Esophagus muscularis mucosa (tissue), 4 donors: ENCODE measurements around the gene ANXA7. TPM values are rescaled to one million over a fixed set of nuclear protein-coding genes. Genes with fewer than 3 reads are reported as not detected.

Experiments
- DNase-seq: peaks from one replicate; pipeline ENCODE4 v3.0.0-alpha.2; 2017; ENCODE audit errors: extremely low spot score
- H3K27ac ChIP-seq, 4 donors: fragments of 200-600 bp; sonication (generic); replicated peaks in 1 of 4; 1 replicate in 3 of 4; 2 replicates in 1 of 4; pipeline ENCODE4 v1.5.1; 2016 to 2019; ENCODE audit warnings: mild to moderate bottlenecking in 1 of 4
- H3K27me3 ChIP-seq, 4 donors: fragments of 200-600 bp; sonication (generic); one replicate each; pipeline versions ENCODE4 v1.5.1 to v1.6.0; 2016 to 2019
- H3K36me3 ChIP-seq, 4 donors: fragments of 200-600 bp; sonication (generic); one replicate each; pipeline ENCODE4 v1.5.1; 2016 to 2019
- H3K4me1 ChIP-seq, 4 donors: fragments of 200-600 bp; sonication (generic); one replicate each; pipeline ENCODE4 v1.5.1; 2016 to 2019
- H3K4me3 ChIP-seq, 4 donors: fragments of 200-600 bp; sonication (generic); 1 replicate in 2 of 4; 2 replicates in 2 of 4; pipeline ENCODE4 v1.5.1; 2016 to 2019; ENCODE audit warnings: mild to moderate bottlenecking in 4 of 4, moderate library complexity in 1 of 4
- H3K9me3 ChIP-seq, 4 donors: fragments of 200-600 bp; sonication (generic); 1 replicate in 3 of 4; 2 replicates in 1 of 4; pipeline ENCODE4 v1.5.1; 2016 to 2019
- EP300 ChIP-seq: sonication (generic); formaldehyde crosslinking; IDR thresholded peaks from one replicate; pipeline ENCODE4 v1.6.1; 2017; ENCODE audit warnings: antibody characterized with exemption
- POLR2A ChIP-seq: fragments of 450-650 bp; IDR thresholded peaks from one replicate; pipeline ENCODE4 v1.6.1; 2017; ENCODE audit warnings: antibody characterized with exemption, moderate library complexity, mild to moderate bottlenecking, low read depth
- POLR2AphosphoS5 ChIP-seq, 2 donors: sonication (generic); formaldehyde crosslinking; IDR thresholded peaks; one replicate each; pipeline ENCODE4 v1.6.1; 2017; ENCODE audit warnings: antibody characterized with exemption in 2 of 2
- WGBS: methylation state at CpG from one replicate; pipeline ENCODE4 v1.1.5; 2018; 5-methylcytosine and 5-hydroxymethylcytosine counted together
- intact Hi-C: fragments of 100-400 bp; cut with DNase I; formaldehyde crosslinking; loops from one replicate; pipeline ENCODE4 v1.15.1; 2023
- total RNA-seq, 4 donors: library from RNA; depleted of rRNA; stranded (reverse); fragments of >200 nt; gene quantifications; one replicate each; pipeline versions ENCODE4 v1.1.0 to v1.2.1, GENCODE V29; 2016
- TF ChIP-seq, protein P1 (sequence below), 3 experiments: fragments of 200-600 bp in 2 of 3; fragments of 450-650 bp in 1 of 3; sonication (generic) in 2 of 3; IDR thresholded peaks; one replicate each; pipeline ENCODE4 v1.5.1; 2017 to 2019; ENCODE audit warnings: antibody characterized with exemption in 3 of 3, mild to moderate bottlenecking in 2 of 3, moderate library complexity in 1 of 3

Gene ANXA7
- total RNA-seq, 4 donors from 2014 or later, result 105 to 135 (median 128) TPM

- Histone ChIP-seq H3K4me3 (no peak overlapping the region), H3K27ac (no peak overlapping the region), H3K9me3 (no peaks in the 10 kb centered on the region), H3K36me3 (peaks cover 41 to 97% (median 87%) of the 10 kb centered on the region in 4 donors), H3K4me1 (no peaks in the 10 kb centered on the region), H3K27me3 (no peaks in the 10 kb centered on the region)
- intact Hi-C loops, result no loop called here
- WGBS, result 79% methylated on average over 3 of the region's 3 CpGs
- TF ChIP-seq, protein P1, sequence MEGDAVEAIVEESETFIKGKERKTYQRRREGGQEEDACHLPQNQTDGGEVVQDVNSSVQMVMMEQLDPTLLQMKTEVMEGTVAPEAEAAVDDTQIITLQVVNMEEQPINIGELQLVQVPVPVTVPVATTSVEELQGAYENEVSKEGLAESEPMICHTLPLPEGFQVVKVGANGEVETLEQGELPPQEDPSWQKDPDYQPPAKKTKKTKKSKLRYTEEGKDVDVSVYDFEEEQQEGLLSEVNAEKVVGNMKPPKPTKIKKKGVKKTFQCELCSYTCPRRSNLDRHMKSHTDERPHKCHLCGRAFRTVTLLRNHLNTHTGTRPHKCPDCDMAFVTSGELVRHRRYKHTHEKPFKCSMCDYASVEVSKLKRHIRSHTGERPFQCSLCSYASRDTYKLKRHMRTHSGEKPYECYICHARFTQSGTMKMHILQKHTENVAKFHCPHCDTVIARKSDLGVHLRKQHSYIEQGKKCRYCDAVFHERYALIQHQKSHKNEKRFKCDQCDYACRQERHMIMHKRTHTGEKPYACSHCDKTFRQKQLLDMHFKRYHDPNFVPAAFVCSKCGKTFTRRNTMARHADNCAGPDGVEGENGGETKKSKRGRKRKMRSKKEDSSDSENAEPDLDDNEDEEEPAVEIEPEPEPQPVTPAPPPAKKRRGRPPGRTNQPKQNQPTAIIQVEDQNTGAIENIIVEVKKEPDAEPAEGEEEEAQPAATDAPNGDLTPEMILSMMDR (IDR thresholded peaks at IDR 0.05), result no peak
- TF ChIP-seq POLR2A (no peak), POLR2AphosphoS5 (IDR thresholded peaks at IDR 0.05) (no peak), EP300 (no peak)
- no peak for DNase-seq
Observed at GRCh38 chr10:73376679-73377078, 37.2 kb downstream of the ANXA7 start.

- H3K4me1 ChIP-seq, result no peaks in the 10 kb centered on the region
- no peaks in the 10 kb centered on the region for H3K27me3 ChIP-seq
- no peak overlapping the region for H3K27ac ChIP-seq
- H3K4me3 ChIP-seq, result no peak overlapping the region
- intact Hi-C loops, result no loop called here
- H3K36me3 ChIP-seq, result peaks cover 13 to 91% (median 49%) of the 10 kb centered on the region in 4 donors
- no peaks in the 10 kb centered on the region for H3K9me3 ChIP-seq
- WGBS, result 100% methylated on average over 4 of the region's 4 CpGs
- no peak for DNase-seq
- TF ChIP-seq, protein P1 (IDR thresholded peaks at IDR 0.05), result no peak
- no peak for TF ChIP-seq POLR2AphosphoS5 (IDR thresholded peaks at IDR 0.05)
- TF ChIP-seq EP300, result no peak
- TF ChIP-seq POLR2A, result no peak
Observed at GRCh38 chr10:73368238-73368637, 45.6 kb downstream of the ANXA7 start.

DNA sequence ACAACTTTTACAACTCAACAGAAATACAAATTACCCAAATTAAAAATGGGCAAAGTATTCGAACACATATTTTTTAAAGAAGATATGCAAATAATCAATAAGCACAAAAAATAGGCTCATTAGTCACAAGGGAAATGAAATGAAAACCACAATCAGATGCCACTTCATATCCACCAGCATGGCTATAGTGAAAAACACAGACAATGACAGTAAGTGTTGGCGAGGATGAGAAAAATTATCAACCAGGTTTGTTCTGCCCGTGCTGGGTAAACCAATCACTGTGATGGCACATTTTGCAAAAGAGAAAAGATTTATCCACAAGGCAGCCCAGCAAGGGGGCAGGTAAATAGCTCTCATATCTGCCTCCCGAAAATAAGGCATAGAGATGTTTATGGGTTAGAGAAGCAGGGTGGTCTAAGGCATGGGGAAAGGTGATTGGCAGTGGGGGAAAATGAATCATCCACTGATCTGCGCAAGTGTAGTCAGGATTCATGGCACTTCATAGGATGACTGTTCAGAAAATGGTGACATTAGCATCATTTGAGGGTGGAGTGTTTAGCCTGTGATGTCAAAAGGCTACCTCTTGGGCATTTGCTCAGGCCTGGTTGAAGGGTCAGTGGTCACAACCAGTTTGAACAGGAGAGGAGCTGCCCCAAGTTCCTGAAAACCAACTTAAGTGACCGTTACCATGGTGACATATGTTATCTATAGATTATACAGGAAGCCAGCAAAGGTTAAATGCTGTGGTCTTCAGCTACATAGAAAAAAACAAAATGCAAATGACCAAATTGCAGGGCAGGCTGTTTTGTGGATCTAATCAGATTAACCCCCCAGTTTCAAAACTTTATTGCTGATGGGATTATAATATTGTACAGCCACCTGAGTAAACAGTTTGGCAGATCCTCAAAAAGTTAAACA, 47.2 kb downstream of the ANXA7 start:
- Histone ChIP-seq H3K36me3 (peaks cover 13 to 77% (median 37%) of the 10 kb centered on the region in 4 donors), H3K27me3 (no peaks in the 10 kb centered on the region), H3K9me3 (no peaks in the 10 kb centered on the region), H3K27ac (no peak overlapping the region), H3K4me1 (no peaks in the 10 kb centered on the region), H3K4me3 (no peak overlapping the region)
- intact Hi-C loops, result no loop called here
- 93% methylated on average over 6 of the region's 6 CpGs for WGBS
- DNase-seq, result no peak
- TF ChIP-seq POLR2A (no peak), POLR2AphosphoS5 (IDR thresholded peaks at IDR 0.05) (no peak), EP300 (no peak)
- TF ChIP-seq, protein P1 (IDR thresholded peaks at IDR 0.05), result no peak

- H3K27me3 ChIP-seq, result no peaks in the 10 kb centered on the region
- no peak overlapping the region for H3K4me3 ChIP-seq
- H3K9me3 ChIP-seq, result no peaks in the 10 kb centered on the region
- intact Hi-C loops, result no loop called here
- H3K36me3 ChIP-seq, result peaks cover 6 to 60% (median 27%) of the 10 kb centered on the region in 4 donors
- 100% methylated on average over 3 of the region's 3 CpGs for WGBS
- no peak overlapping the region for H3K27ac ChIP-seq
- no peaks in the 10 kb centered on the region for H3K4me1 ChIP-seq
- DNase-seq, result no peak
- TF ChIP-seq EP300 (no peak), POLR2A (no peak), POLR2AphosphoS5 (IDR thresholded peaks at IDR 0.05) (no peak)
- TF ChIP-seq, protein P1 (IDR thresholded peaks at IDR 0.05), result no peak
Observed at GRCh38 chr10:73364964-73365363, 48.9 kb downstream of the ANXA7 start.
